Ovary (tissue), 3 donors: ENCODE data around the gene CDYL2.

Experiments used
- EP300 ChIP-seq: sonication (generic); formaldehyde crosslinking; IDR thresholded peaks from one replicate; pipeline ENCODE4 v1.6.1; 2017; ENCODE audit warnings: antibody characterized with exemption
- POLR2A ChIP-seq: fragments of 450-650 bp; IDR thresholded peaks from one replicate; pipeline ENCODE4 v1.6.1; 2017; ENCODE audit warnings: antibody characterized with exemption, mild to moderate bottlenecking, moderate library complexity
- TF ChIP-seq, protein P1 (sequence below), 3 donors: fragments of 450-650 bp in 2 of 3; fragments of 200-600 bp in 1 of 3; IDR thresholded peaks; one replicate each; pipeline versions ENCODE4 v1.5.1 to v1.8.0; 2016 to 2022; ENCODE audit warnings: antibody characterized with exemption in 3 of 3, mild to moderate bottlenecking in 1 of 3
- donor health status: DM: no; HTN: no; CAD: no.

DNA sequence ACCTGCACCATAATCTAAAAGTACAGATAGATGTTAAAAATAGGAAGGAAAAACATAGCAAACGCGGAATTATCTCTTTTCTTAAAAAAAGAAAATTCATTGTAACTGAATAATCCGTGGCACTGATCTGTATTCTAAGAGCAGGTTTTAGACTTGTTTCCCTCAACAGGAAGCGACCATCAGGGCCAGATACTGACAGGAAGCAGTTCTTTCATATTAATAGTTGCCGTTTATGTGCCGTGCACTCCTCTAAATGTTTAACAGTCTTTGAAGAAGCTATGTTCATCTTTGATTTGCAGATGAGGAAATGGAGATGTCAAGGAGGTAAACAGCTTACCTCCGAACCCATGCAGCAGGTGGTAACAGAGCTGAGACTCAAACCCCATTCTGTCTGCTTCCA is 240.0 kb downstream of the CDYL2 start:
- TF ChIP-seq POLR2A = no peak
- TF ChIP-seq, protein P1, sequence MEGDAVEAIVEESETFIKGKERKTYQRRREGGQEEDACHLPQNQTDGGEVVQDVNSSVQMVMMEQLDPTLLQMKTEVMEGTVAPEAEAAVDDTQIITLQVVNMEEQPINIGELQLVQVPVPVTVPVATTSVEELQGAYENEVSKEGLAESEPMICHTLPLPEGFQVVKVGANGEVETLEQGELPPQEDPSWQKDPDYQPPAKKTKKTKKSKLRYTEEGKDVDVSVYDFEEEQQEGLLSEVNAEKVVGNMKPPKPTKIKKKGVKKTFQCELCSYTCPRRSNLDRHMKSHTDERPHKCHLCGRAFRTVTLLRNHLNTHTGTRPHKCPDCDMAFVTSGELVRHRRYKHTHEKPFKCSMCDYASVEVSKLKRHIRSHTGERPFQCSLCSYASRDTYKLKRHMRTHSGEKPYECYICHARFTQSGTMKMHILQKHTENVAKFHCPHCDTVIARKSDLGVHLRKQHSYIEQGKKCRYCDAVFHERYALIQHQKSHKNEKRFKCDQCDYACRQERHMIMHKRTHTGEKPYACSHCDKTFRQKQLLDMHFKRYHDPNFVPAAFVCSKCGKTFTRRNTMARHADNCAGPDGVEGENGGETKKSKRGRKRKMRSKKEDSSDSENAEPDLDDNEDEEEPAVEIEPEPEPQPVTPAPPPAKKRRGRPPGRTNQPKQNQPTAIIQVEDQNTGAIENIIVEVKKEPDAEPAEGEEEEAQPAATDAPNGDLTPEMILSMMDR (IDR thresholded peaks at IDR 0.05) = no peak
- no peak for TF ChIP-seq EP300
